Loucy (cell line): ENCODE results near the gene SRRM4.

Source experiments
- EZH2phosphoT487 ChIP-seq: fragments of 200-600 bp; IDR thresholded peaks from 2 replicates; pipeline ENCODE4 v1.6.1; 2018; ENCODE audit warnings: antibody characterized with exemption, mild to moderate bottlenecking, moderate library complexity, borderline replicate concordance
- TF ChIP-seq, protein P1 (sequence below): fragments of 200-600 bp; sonication (generic); conservative IDR thresholded peaks from 2 replicates; pipeline ENCODE4 v1.5.1; 2014; ENCODE audit warnings: mild to moderate bottlenecking, antibody characterized with exemption, low read length

DNA sequence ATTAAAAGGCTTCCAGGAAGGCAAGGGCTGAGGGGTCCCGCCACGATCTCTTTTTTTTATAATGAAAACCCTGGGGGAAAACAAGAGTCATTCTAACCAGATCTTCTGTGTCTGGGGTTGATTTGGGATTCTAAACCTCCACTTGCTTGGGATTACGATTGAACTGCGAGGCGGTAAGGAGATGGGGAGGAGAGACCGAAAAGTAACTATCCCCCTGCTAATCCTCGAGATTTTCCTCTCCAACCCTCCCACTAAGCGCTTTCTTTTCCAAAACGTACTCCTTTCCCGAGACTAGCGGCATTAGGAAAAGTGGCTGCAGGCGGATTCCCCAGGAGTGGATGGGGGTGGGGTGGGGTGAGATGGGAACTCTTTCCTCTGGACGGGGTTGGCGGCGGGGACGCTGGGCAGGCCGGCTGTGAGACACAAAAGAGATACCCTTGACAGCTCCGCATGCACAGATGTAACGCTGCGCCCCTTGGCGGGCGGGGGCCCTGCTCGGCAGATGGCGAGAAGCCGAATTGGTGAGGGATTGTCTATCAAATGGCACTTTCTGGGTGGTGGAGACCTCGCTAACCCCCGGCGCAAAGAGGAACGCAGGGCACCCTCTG, 830 bp upstream of the SRRM4 start:
- TF ChIP-seq, protein P1, sequence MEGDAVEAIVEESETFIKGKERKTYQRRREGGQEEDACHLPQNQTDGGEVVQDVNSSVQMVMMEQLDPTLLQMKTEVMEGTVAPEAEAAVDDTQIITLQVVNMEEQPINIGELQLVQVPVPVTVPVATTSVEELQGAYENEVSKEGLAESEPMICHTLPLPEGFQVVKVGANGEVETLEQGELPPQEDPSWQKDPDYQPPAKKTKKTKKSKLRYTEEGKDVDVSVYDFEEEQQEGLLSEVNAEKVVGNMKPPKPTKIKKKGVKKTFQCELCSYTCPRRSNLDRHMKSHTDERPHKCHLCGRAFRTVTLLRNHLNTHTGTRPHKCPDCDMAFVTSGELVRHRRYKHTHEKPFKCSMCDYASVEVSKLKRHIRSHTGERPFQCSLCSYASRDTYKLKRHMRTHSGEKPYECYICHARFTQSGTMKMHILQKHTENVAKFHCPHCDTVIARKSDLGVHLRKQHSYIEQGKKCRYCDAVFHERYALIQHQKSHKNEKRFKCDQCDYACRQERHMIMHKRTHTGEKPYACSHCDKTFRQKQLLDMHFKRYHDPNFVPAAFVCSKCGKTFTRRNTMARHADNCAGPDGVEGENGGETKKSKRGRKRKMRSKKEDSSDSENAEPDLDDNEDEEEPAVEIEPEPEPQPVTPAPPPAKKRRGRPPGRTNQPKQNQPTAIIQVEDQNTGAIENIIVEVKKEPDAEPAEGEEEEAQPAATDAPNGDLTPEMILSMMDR, result no peak
- no peak for TF ChIP-seq EZH2phosphoT487
